Astrocyte (in vitro differentiated cells and primary cell): ENCODE measurements around the gene S100P.

ENCODE experiments used
- CTCF ChIP-seq: IDR thresholded peaks from 2 replicates; pipeline ENCODE4 v1.5.1; 2011; ENCODE audit warnings: low read depth, mild to moderate bottlenecking, inconsistent platforms, low read length, moderate library complexity; ENCODE audit not compliant: insufficient read depth
- EZH2 ChIP-seq: IDR thresholded peaks from 2 replicates; pipeline ENCODE4 v1.6.1; 2012; ENCODE audit warnings: mild to moderate bottlenecking, low read length, inconsistent platforms; ENCODE audit not compliant: insufficient read depth

GRCh38 chr4:6681191-6681590, 12.5 kb upstream of the S100P start:
- TF ChIP-seq CTCF (no peak), EZH2 (no peak)
